Measurements from ENCODE around the gene PRELID2.
"Not testable (repeated sequence)": the region's sequence is repeated elsewhere in the genome, so short reads cannot be mapped to it uniquely, and the experiment has no call there.

The PRELID2 gene

DNA sequence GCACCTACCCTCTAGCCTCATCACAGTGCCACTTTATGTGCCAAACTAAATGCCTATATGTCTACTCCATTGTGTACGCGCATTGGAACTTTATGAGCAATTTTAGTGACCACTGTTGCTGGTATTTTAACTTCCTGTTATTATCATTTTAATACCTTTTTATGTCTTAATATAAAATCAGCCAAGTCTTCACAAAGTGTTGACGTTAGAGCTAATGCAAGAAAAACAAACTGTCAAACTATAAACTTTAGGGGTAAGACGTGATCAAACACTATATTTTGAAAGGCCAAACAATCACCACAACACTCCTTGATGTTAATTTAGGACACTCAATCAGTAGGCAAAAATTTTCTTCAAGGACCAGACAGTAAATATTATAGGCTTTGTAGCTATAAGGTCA, 73.9 kb downstream of the PRELID2 start:
- TF ChIP-seq Cebpa-rat (IDR thresholded peaks at IDR 0.05), result no peak
- no peaks in the 10 kb centered on the region for H3K4me1 ChIP-seq
- H3K27ac ChIP-seq, result no peak overlapping the region

DNA sequence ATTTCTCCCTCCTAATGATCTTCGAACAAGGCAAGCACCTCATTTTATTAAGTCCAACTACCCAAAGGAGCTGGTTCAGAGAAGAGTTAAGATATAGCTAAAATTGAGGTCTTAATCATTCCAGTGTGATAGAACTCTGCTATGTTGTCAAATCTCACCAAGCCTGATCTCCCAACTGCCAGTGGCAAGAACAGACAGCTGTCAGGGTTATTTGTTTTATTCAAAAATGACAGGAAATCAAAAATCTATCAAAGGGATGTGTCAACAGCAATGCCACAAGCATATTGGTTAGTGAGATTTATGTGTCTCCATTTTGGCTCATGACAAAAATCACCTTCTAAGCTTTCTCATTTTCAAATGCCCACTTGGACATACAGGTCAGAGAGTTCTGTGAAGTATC, 74.5 kb downstream of the PRELID2 start:
- no peak for TF ChIP-seq Cebpa-rat (IDR thresholded peaks at IDR 0.05)
- H3K4me1 ChIP-seq, result no peaks in the 10 kb centered on the region
- H3K27ac ChIP-seq, result no peak overlapping the region

More for the DNA sequence above, 73.9 kb downstream of the PRELID2 start:
- Histone ChIP-seq H3K27me3 (no peaks in the 10 kb centered on the region), H3K4me2 (no peak overlapping the region), H3K36me3 (peaks cover 8 to 65% (median 30%) of the 10 kb centered on the region in 11 experiments; a peak in 15 of 22 replicates), H4K20me1 (no peaks in the 10 kb centered on the region), H3K9me3 (replicated peaks in 1 of 11) (no peaks in the 10 kb centered on the region), H3K4me3 (no peak overlapping the region), H3K9ac (no peak overlapping the region)

GRCh38 chr5:145752947-145753346, 82.2 kb downstream of the PRELID2 start:
- H4K20me1 ChIP-seq, result no peaks in the 10 kb centered on the region
- peaks cover 17 to 25% (median 20%) of the 10 kb centered on the region in 11 experiments for H3K9me3 ChIP-seq (replicated peaks in 1 of 11)
- H3K36me3 ChIP-seq, result peaks cover 0 to 13% (median 0%) of the 10 kb centered on the region in 11 experiments; a peak in 2 of 22 replicates
- no peak overlapping the region for H3K9ac ChIP-seq
- H3K4me2 ChIP-seq, result no peak overlapping the region
- no peaks in the 10 kb centered on the region for H3K27me3 ChIP-seq
- H3K4me3 ChIP-seq, result no peak overlapping the region
- no peak overlapping the region for H3K27ac ChIP-seq
- 0 out of 20 replicates have a peak, but pooled peaks cover 0 to 9% (median 0%) of the 10 kb centered on the region in 10 experiments for H3K4me1 ChIP-seq
- TF ChIP-seq Cebpa-rat (IDR thresholded peaks at IDR 0.05), result no peak

More for the DNA sequence above, 74.5 kb downstream of the PRELID2 start:
- no peaks in the 10 kb centered on the region for H3K9me3 ChIP-seq (replicated peaks in 1 of 11)
- H3K36me3 ChIP-seq, result peaks cover 8 to 63% (median 30%) of the 10 kb centered on the region in 11 experiments; a peak in 15 of 22 replicates
- no peak overlapping the region for H3K4me2 ChIP-seq
- no peaks in the 10 kb centered on the region for H4K20me1 ChIP-seq
- H3K4me3 ChIP-seq, result no peak overlapping the region
- H3K9ac ChIP-seq, result no peak overlapping the region
- no peaks in the 10 kb centered on the region for H3K27me3 ChIP-seq

- Histone ChIP-seq H3K9me3 (replicated peaks in 1 of 11) (peaks cover 18 to 25% (median 21%) of the 10 kb centered on the region in 11 experiments), H4K20me1 (no peaks in the 10 kb centered on the region), H3K4me3 (no peak overlapping the region), H3K9ac (no peak overlapping the region), H3K4me1 (0 out of 20 replicates have a peak, but pooled peaks cover 0 to 9% (median 0%) of the 10 kb centered on the region in 10 experiments), H3K4me2 (no peak overlapping the region), H3K27ac (no peak overlapping the region), H3K27me3 (no peaks in the 10 kb centered on the region), H3K36me3 (peaks cover 0 to 10% (median 0%) of the 10 kb centered on the region in 11 experiments; a peak in 2 of 22 replicates)
- TF ChIP-seq Cebpa-rat (IDR thresholded peaks at IDR 0.05), result no peak
Observed at GRCh38 chr5:145752534-145752933, 82.6 kb downstream of the PRELID2 start.

DNA sequence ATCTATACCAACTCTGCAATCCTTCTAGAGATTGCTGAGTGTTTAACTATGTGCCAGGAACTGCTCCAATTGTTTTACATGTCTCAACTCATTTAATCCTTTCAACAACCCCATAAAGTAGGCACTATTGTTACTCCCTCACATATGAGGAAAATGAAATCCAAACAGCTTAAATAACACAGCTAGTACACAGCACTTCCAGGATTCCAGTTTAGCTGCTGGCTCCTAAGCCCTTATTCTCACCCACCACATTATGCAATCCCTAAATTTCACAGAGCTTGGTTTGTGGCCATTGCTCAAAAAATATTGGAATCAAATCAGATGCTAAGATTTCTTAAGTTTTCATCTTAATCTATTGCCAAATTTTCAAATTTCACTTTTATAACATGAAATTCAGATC, 84.9 kb downstream of the PRELID2 start:
- H3K4me1 ChIP-seq, result 0 out of 20 replicates have a peak, but pooled peaks cover 0 to 9% (median 0%) of the 10 kb centered on the region in 10 experiments
- H3K36me3 ChIP-seq, result peaks cover 0 to 3% (median 0%) of the 10 kb centered on the region in 11 experiments; a peak in 1 of 22 replicates
- H3K4me3 ChIP-seq, result no peak overlapping the region
- no peak overlapping the region for H3K9ac ChIP-seq
- no peak for TF ChIP-seq Cebpa-rat (IDR thresholded peaks at IDR 0.05)
- H3K27me3 ChIP-seq, result no peaks in the 10 kb centered on the region
- H4K20me1 ChIP-seq, result no peaks in the 10 kb centered on the region
- no peak overlapping the region for H3K4me2 ChIP-seq
- peaks cover 18 to 25% (median 22%) of the 10 kb centered on the region in 11 experiments for H3K9me3 ChIP-seq (replicated peaks in 1 of 11)
- H3K27ac ChIP-seq, result no peak overlapping the region

- no peak overlapping the region for H3K4me3 ChIP-seq
- no peaks in the 10 kb centered on the region for H3K4me1 ChIP-seq
- no peak overlapping the region for H3K9ac ChIP-seq
- no peak overlapping the region for H3K27ac ChIP-seq
- H3K36me3 ChIP-seq, result peaks cover 0 to 11% (median 0%) of the 10 kb centered on the region in 11 experiments; a peak in 5 of 22 replicates
- H3K9me3 ChIP-seq (replicated peaks in 1 of 11), result peaks cover 7 to 26% (median 18%) of the 10 kb centered on the region in 11 experiments
- no peak for TF ChIP-seq Cebpa-rat (IDR thresholded peaks at IDR 0.05)
- H4K20me1 ChIP-seq, result no peaks in the 10 kb centered on the region
- no peaks in the 10 kb centered on the region for H3K27me3 ChIP-seq
- no peak overlapping the region for H3K4me2 ChIP-seq
Observed at GRCh38 chr5:145743396-145744061, 91.6 kb downstream of the PRELID2 start.

DNA sequence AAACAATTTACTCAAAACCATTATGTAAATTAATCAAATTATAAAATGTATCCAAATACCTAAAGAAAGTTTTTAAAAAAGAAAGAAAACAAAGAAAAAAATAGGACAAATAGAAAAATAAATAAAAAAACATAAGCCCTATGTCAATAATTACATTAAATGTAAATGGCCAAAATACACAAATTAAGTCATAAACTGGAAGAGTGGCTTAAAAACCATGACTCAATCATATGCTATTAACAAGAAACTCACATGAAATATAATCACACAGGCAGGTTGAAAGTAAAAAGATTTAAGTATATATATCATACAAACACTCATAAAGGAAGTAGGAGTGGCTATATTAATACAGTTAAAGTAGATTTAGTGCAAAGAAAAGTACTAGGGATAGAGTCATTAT, 95.3 kb downstream of the PRELID2 start:
- H3K9ac ChIP-seq, result no peak overlapping the region
- H3K4me1 ChIP-seq, result no peaks in the 10 kb centered on the region
- no peak for TF ChIP-seq Cebpa-rat (IDR thresholded peaks at IDR 0.05)
- H3K4me3 ChIP-seq, result no peak overlapping the region
- no peak overlapping the region for H3K4me2 ChIP-seq
- no peaks in the 10 kb centered on the region for H3K27me3 ChIP-seq
- no peaks in the 10 kb centered on the region for H4K20me1 ChIP-seq
- no peak overlapping the region for H3K27ac ChIP-seq
- peaks cover 0 to 12% (median under 1%) of the 10 kb centered on the region in 11 experiments; a peak in 7 of 22 replicates for H3K36me3 ChIP-seq
- H3K9me3 ChIP-seq (replicated peaks in 1 of 11), result peaks cover 0 to 19% (median 11%) of the 10 kb centered on the region in 11 experiments; a peak in 14 of 22 replicates

DNA sequence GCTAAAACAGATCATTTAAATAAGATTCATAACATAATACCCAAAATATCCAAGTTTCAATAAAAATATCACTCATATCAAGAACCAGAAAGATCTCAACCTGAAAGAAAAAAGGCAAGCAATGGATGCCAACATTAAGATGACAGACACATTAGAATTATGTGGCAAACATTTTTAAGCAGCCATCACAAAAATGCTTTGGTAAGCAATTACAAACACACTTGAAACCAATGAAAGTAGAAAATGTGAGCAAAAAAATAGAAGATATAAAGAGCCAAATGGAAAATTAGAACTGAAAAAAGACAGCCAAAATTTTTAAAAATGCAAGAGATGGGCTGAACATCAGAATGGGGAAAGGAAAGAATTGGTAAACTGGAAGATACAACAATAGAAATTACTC, 96.9 kb downstream of the PRELID2 start:
- Histone ChIP-seq H3K9me3 (replicated peaks in 1 of 11) (peaks cover 0 to 14% (median 5%) of the 10 kb centered on the region in 11 experiments; a peak in 11 of 22 replicates), H3K4me3 (no peak overlapping the region)
- TF ChIP-seq Cebpa-rat (IDR thresholded peaks at IDR 0.05), result no peak

GRCh38 chr5:145737578-145737977, 97.6 kb downstream of the PRELID2 start:
- no peak overlapping the region for H3K4me2 ChIP-seq
- no peak overlapping the region for H3K27ac ChIP-seq
- no peak overlapping the region for H3K4me3 ChIP-seq
- H4K20me1 ChIP-seq, result no peaks in the 10 kb centered on the region
- H3K9ac ChIP-seq, result no peak overlapping the region
- no peak for TF ChIP-seq Cebpa-rat (IDR thresholded peaks at IDR 0.05)
- H3K27me3 ChIP-seq, result no peaks in the 10 kb centered on the region
- peaks cover 0 to 22% (median 16%) of the 10 kb centered on the region in 11 experiments; a peak in 12 of 22 replicates for H3K36me3 ChIP-seq
- H3K9me3 ChIP-seq (replicated peaks in 1 of 11), result peaks cover 2 to 16% (median 9%) of the 10 kb centered on the region in 11 experiments; a peak in 13 of 22 replicates
- no peaks in the 10 kb centered on the region for H3K4me1 ChIP-seq

More for the DNA sequence above, 96.9 kb downstream of the PRELID2 start:
- H3K27ac ChIP-seq, result no peak overlapping the region
- H3K27me3 ChIP-seq, result no peaks in the 10 kb centered on the region
- no peak overlapping the region for H3K4me2 ChIP-seq
- no peak overlapping the region for H3K9ac ChIP-seq
- no peaks in the 10 kb centered on the region for H3K4me1 ChIP-seq
- H4K20me1 ChIP-seq, result no peaks in the 10 kb centered on the region
- peaks cover 0 to 20% (median 10%) of the 10 kb centered on the region in 11 experiments; a peak in 11 of 22 replicates for H3K36me3 ChIP-seq

DNA sequence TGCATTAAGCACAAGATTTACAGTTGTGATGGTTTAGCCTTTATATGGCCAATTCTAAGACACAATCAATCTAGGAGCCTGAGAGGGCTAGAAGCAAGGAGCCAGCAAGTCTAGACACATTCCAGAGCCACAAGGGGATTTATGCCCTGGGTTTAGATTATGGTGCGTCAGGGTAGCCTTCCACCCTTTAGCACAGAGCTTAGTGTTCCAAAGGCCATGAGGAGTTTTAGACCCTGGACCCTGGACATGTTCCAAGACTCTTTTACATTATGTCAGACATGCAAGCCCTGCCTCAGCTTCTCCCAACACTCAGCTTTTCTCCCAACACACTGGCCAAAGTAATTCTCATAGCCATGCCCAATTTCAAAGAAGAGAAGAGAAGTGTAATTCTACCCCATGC, 105.2 kb downstream of the PRELID2 start:
- H3K4me2 ChIP-seq, H3K4me1 ChIP-seq, H4K20me1 ChIP-seq, H3K27me3 ChIP-seq, H3K9ac ChIP-seq, H3K4me3 ChIP-seq, H3K27ac ChIP-seq: not testable (repeated sequence)
- Histone ChIP-seq H3K36me3 (peaks cover 30 to 77% (median 66%) of the 10 kb centered on the region in 11 experiments; a peak in 21 of 22 replicates), H3K9me3 (replicated peaks in 1 of 11) (peaks cover 56 to 79% (median 72%) of the 10 kb centered on the region in 11 experiments)

All from BLaER1 treated with 17β-estradiol and CSF1 and Interleukin-3, amounts not matched to agents 10 nM and 100 nM (cell line).